Loucy (cell line): ENCODE data around the gene SPEM1.

ENCODE experiments used
- EZH2phosphoT487 ChIP-seq: fragments of 200-600 bp; IDR thresholded peaks from 2 replicates; pipeline ENCODE4 v1.6.1; 2018; ENCODE audit warnings: antibody characterized with exemption, mild to moderate bottlenecking, moderate library complexity, borderline replicate concordance
- TF ChIP-seq, protein P1 (sequence below): fragments of 200-600 bp; sonication (generic); conservative IDR thresholded peaks from 2 replicates; pipeline ENCODE4 v1.5.1; 2014; ENCODE audit warnings: mild to moderate bottlenecking, antibody characterized with exemption, low read length

- no peak for TF ChIP-seq EZH2phosphoT487
- TF ChIP-seq, protein P1, sequence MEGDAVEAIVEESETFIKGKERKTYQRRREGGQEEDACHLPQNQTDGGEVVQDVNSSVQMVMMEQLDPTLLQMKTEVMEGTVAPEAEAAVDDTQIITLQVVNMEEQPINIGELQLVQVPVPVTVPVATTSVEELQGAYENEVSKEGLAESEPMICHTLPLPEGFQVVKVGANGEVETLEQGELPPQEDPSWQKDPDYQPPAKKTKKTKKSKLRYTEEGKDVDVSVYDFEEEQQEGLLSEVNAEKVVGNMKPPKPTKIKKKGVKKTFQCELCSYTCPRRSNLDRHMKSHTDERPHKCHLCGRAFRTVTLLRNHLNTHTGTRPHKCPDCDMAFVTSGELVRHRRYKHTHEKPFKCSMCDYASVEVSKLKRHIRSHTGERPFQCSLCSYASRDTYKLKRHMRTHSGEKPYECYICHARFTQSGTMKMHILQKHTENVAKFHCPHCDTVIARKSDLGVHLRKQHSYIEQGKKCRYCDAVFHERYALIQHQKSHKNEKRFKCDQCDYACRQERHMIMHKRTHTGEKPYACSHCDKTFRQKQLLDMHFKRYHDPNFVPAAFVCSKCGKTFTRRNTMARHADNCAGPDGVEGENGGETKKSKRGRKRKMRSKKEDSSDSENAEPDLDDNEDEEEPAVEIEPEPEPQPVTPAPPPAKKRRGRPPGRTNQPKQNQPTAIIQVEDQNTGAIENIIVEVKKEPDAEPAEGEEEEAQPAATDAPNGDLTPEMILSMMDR: no peak
Observed at GRCh38 chr17:7436556-7437368, 16.6 kb downstream of the SPEM1 start.
